Erythroblast (primary cell): ENCODE data around the gene KDM4C.

ENCODE experiments used
- GATA1 ChIP-seq: IDR thresholded peaks from 2 replicates; pipeline ENCODE4 v1.6.1; 2011; ENCODE audit warnings: low read depth, mild to moderate bottlenecking, control low read depth, low read length, moderate library complexity
- POLR2A ChIP-seq: IDR thresholded peaks from 2 replicates; pipeline ENCODE4 v1.6.1; 2011; ENCODE audit warnings: mild to moderate bottlenecking, low read length

DNA sequence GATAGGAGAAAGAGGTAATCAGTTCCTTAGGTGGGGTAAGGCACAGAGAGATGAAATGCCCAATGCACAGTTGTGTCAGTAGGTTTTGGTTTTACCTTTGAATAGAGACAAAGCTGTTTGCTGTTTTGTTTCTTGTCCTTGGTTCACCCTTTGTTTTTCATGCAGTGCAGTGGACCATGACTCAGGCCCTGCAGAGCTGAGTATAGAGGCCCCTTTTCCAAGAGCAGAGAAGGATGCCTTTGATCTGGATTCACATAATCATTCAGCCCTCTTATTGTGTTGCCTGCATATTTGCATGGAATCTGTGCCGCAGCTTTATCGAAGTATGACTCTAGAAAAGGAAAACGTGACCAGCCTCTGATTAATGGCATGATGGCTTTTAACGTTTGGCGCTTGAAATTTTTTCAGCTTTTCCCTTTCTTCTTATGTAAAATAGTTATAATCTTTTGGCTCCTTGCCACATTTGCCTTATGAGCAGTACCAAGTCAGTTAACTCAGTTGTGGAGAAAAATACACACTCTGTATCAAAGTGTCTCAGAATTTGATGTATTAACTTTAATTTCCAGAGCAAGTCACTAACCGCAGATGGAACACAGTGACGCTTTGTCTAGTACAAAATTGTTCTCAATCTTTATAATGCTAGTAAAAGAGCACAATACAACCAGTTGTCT is 197.6 kb downstream of the KDM4C start:
- no peak for TF ChIP-seq POLR2A
- TF ChIP-seq GATA1 = no peak
